Ishikawa (cell line): ENCODE measurements around the gene RHCE.

ENCODE experiments used
- CEBPB ChIP-seq: IDR thresholded peaks from 2 replicates; pipeline ENCODE4 v1.6.1; 2012
- CREB1 ChIP-seq: IDR thresholded peaks from 2 replicates; pipeline ENCODE4 v1.6.1; 2012; ENCODE audit warnings: low read depth
- EGR1 ChIP-seq: IDR thresholded peaks from 2 replicates; pipeline ENCODE4 v1.6.1; 2012
- EP300 ChIP-seq: IDR thresholded peaks from 2 replicates; pipeline ENCODE4 v1.6.1; 2012; ENCODE audit warnings: borderline replicate concordance
- FOXM1 ChIP-seq: IDR thresholded peaks from 2 replicates; pipeline ENCODE4 v1.6.1; 2012; ENCODE audit warnings: low read depth, borderline replicate concordance
- NFIC ChIP-seq: IDR thresholded peaks from 2 replicates; pipeline ENCODE4 v1.6.1; 2012
- RAD21 ChIP-seq: IDR thresholded peaks from 2 replicates; pipeline ENCODE4 v1.6.1; 2012; ENCODE audit warnings: low read depth
- REST ChIP-seq: IDR thresholded peaks from 2 replicates; pipeline ENCODE4 v1.6.1; 2012; ENCODE audit warnings: low read depth, mild to moderate bottlenecking
- TAF1 ChIP-seq: IDR thresholded peaks from 2 replicates; pipeline ENCODE4 v1.6.1; 2012; ENCODE audit warnings: low read depth, mild to moderate bottlenecking
- TCF12 ChIP-seq: IDR thresholded peaks from 2 replicates; pipeline ENCODE4 v1.6.1; 2012; ENCODE audit warnings: low read depth
- TEAD4 ChIP-seq: IDR thresholded peaks from 2 replicates; pipeline ENCODE4 v1.6.1; 2012
- YY1 ChIP-seq: IDR thresholded peaks from 2 replicates; pipeline ENCODE4 v1.6.1; 2012; ENCODE audit warnings: low read depth
- ZBTB7A ChIP-seq: IDR thresholded peaks from 2 replicates; pipeline ENCODE4 v1.6.1; 2012; ENCODE audit warnings: low read depth
- TF ChIP-seq, protein P1 (sequence below): IDR thresholded peaks from 2 replicates; pipeline ENCODE4 v1.6.1; 2012
- TF ChIP-seq, protein P2 (sequence below): IDR thresholded peaks from 2 replicates; pipeline ENCODE4 v1.6.1; 2012

RHCE gene

GRCh38 chr1:25462732-25463131 lies 42.1 kb upstream of the RHCE start:
- no peak for TF ChIP-seq EGR1
- TF ChIP-seq EP300: no peak
- TF ChIP-seq TCF12: no peak
- TF ChIP-seq, protein P1, sequence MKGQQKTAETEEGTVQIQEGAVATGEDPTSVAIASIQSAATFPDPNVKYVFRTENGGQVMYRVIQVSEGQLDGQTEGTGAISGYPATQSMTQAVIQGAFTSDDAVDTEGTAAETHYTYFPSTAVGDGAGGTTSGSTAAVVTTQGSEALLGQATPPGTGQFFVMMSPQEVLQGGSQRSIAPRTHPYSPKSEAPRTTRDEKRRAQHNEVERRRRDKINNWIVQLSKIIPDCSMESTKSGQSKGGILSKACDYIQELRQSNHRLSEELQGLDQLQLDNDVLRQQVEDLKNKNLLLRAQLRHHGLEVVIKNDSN: no peak
- no peak for TF ChIP-seq YY1

- no peak for TF ChIP-seq CEBPB
Observed at GRCh38 chr1:25461849-25462248, 41.2 kb upstream of the RHCE start.

GRCh38 chr1:25460020-25460419 lies 39.4 kb upstream of the RHCE start:
- TF ChIP-seq TEAD4 (no peak), NFIC (no peak), RAD21 (no peak), EGR1 (no peak), TCF12 (no peak), ZBTB7A (no peak), TAF1 (no peak), YY1 (no peak), CREB1 (no peak), EP300 (no peak)
- TF ChIP-seq, protein P1: no peak
- TF ChIP-seq, protein P2, sequence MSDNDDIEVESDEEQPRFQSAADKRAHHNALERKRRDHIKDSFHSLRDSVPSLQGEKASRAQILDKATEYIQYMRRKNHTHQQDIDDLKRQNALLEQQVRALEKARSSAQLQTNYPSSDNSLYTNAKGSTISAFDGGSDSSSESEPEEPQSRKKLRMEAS: no peak

- TF ChIP-seq, protein P2: no peak
- TF ChIP-seq EP300 (no peak), RAD21 (no peak), CEBPB (no peak), ZBTB7A (no peak)
Observed at GRCh38 chr1:25458541-25459298, 38.1 kb upstream of the RHCE start.

GRCh38 chr1:25456502-25456901 lies 35.9 kb upstream of the RHCE start:
- no peak for TF ChIP-seq CEBPB
- TF ChIP-seq RAD21: no peak
- no peak for TF ChIP-seq CREB1
- no peak for TF ChIP-seq ZBTB7A
- TF ChIP-seq EP300: no peak
- TF ChIP-seq NFIC: no peak
- no peak for TF ChIP-seq FOXM1
- TF ChIP-seq TAF1: no peak
- TF ChIP-seq REST: no peak
- TF ChIP-seq, protein P1: no peak
- TF ChIP-seq EGR1: no peak
- no peak for TF ChIP-seq TEAD4
- no peak for TF ChIP-seq TCF12

- TF ChIP-seq CREB1 (no peak), EGR1 (no peak), TEAD4 (no peak), YY1 (no peak), REST (no peak), FOXM1 (no peak), ZBTB7A (no peak), NFIC (no peak), RAD21 (no peak), TAF1 (no peak)
- TF ChIP-seq, protein P1: no peak
- TF ChIP-seq, protein P2: no peak
Observed at GRCh38 chr1:25451908-25452307, 31.3 kb upstream of the RHCE start.
